GM23338 (cell line): Measurements from ENCODE around the gene DSG3. TPM values are rescaled to one million over a fixed set of nuclear protein-coding genes. Genes with fewer than 3 reads are reported as not detected.
A peak's percentile ranks its signal among the peaks of the same experiment; 100 is the strongest.

Source experiments
- ATAC-seq: fragments of 200-7000 bp; cut with Tn5 transposase; 3 replicates; pipeline ENCODE4 v1.9.1; 2020
- DNase-seq: peaks from one replicate; pipeline ENCODE4 v3.0.0-alpha.2; 2015; ENCODE audit warnings: low spot score
- H2AFZ ChIP-seq: fragments of 200-600 bp; sonication (generic); 2 replicates; pipeline ENCODE4 v1.8.0; 2016; ENCODE audit warnings: antibody characterized with exemption, mild to moderate bottlenecking, moderate library complexity
- H3F3A ChIP-seq: fragments of 200-600 bp; sonication (generic); replicated peaks from 2 replicates; pipeline ENCODE4 v1.8.0; 2017; ENCODE audit warnings: antibody characterized with exemption, mixed run types, low read depth
- H3K27ac ChIP-seq: fragments of 200-600 bp; sonication (generic); 2 replicates; pipeline ENCODE4 v1.6.1; 2016; ENCODE audit warnings: low read depth
- H3K27me3 ChIP-seq: fragments of 200-600 bp; sonication (generic); 2 replicates; pipeline ENCODE4 v1.8.0; 2016; ENCODE audit warnings: mild to moderate bottlenecking, mixed run types, moderate library complexity; ENCODE audit not compliant: insufficient read depth
- H3K36me3 ChIP-seq: fragments of 200-600 bp; sonication (generic); 2 replicates; pipeline ENCODE4 v1.8.0; 2016; ENCODE audit warnings: mild to moderate bottlenecking; ENCODE audit not compliant: insufficient read depth
- H3K4me1 ChIP-seq: fragments of 200-600 bp; sonication (generic); 2 replicates; pipeline ENCODE4 v1.8.0; 2016; ENCODE audit warnings: mild to moderate bottlenecking, moderate library complexity; ENCODE audit not compliant: insufficient read depth
- H3K4me2 ChIP-seq: fragments of 200-600 bp; sonication (generic); 2 replicates; pipeline ENCODE4 v1.7.1; 2017; ENCODE audit warnings: mixed run types
- H3K4me3 ChIP-seq: fragments of 200-600 bp; sonication (generic); 2 replicates; pipeline ENCODE4 v1.6.1; 2016; ENCODE audit warnings: mixed run types
- H3K79me2 ChIP-seq: fragments of 200-600 bp; sonication (generic); replicated peaks from 2 replicates; pipeline ENCODE4 v1.8.0; 2017; ENCODE audit warnings: mild to moderate bottlenecking; ENCODE audit not compliant: insufficient read depth
- H3K9me2 ChIP-seq: fragments of 200-600 bp; sonication (generic); 2 replicates; pipeline ENCODE4 v1.8.0; 2017; ENCODE audit not compliant: insufficient read depth
- H4K20me1 ChIP-seq: fragments of 200-600 bp; sonication (generic); replicated peaks from 2 replicates; pipeline ENCODE4 v1.8.0; 2017; ENCODE audit warnings: mild to moderate bottlenecking; ENCODE audit not compliant: insufficient read depth
- H3K27ac Mint-ChIP-seq: 2 replicates; pipeline ENCODE4 v1.8.0; 2020; ENCODE audit warnings: inconsistent platforms, mild to moderate bottlenecking, moderate library complexity, mixed read lengths
- H3K27me3 Mint-ChIP-seq: 3 replicates; pipeline ENCODE4 v1.8.0; 2022; ENCODE audit warnings: low read depth, mild to moderate bottlenecking, moderate library complexity, mixed read lengths, inconsistent platforms; ENCODE audit not compliant: insufficient read depth, poor library complexity
- H3K36me3 Mint-ChIP-seq: 3 replicates; pipeline ENCODE4 v1.8.0; 2021; ENCODE audit warnings: low read depth, mild to moderate bottlenecking, inconsistent platforms, moderate library complexity, mixed read lengths
- H3K4me1 Mint-ChIP-seq: 3 replicates; pipeline ENCODE4 v1.8.0; 2020; ENCODE audit warnings: mild to moderate bottlenecking, inconsistent platforms, mixed read lengths
- H3K4me3 Mint-ChIP-seq: 3 replicates; pipeline ENCODE4 v1.8.0; 2021; ENCODE audit warnings: moderate library complexity, mild to moderate bottlenecking, inconsistent platforms, mixed read lengths
- H3K9me3 Mint-ChIP-seq: 3 replicates; pipeline ENCODE4 v1.8.0; 2020; ENCODE audit warnings: moderate library complexity, mild to moderate bottlenecking, inconsistent platforms, mixed read lengths
- CREB1 ChIP-seq: fragments of 250-450 bp; sonication (Bioruptor Pico); IDR thresholded peaks from 2 replicates; pipeline ENCODE4 v1.5.0; 2020; ENCODE audit warnings: low read depth, mild to moderate bottlenecking, moderate library complexity
- CTCF ChIP-seq, 2 experiments: fragments of 200-600 bp in 1 of 2; sonication (generic) in 1 of 2; conservative IDR thresholded peaks; 2 replicates each; pipeline versions ENCODE4 v1.5.1 to v1.6.1; 2016 to 2017; ENCODE audit warnings: antibody characterized with exemption in 2 of 2, low read depth in 2 of 2, mild to moderate bottlenecking in 2 of 2, moderate library complexity in 1 of 2
- EZH2 ChIP-seq: fragments of 200-600 bp; sonication (generic); IDR thresholded peaks from one replicate; pipeline ENCODE4 v1.8.0; 2017; ENCODE audit warnings: antibody characterized with exemption, mild to moderate bottlenecking, low read depth; ENCODE audit not compliant: unreplicated experiment
- EZH2phosphoT487 ChIP-seq: fragments of 200-600 bp; sonication (generic); IDR thresholded peaks from one replicate; pipeline ENCODE4 v1.8.1; 2018; ENCODE audit warnings: antibody characterized with exemption; ENCODE audit not compliant: unreplicated experiment
- NANOG ChIP-seq: IDR thresholded peaks from 2 replicates; pipeline ENCODE4 v1.6.1; 2016; ENCODE audit warnings: antibody characterized with exemption, borderline replicate concordance
- POLR2AphosphoS5 ChIP-seq: IDR thresholded peaks from 2 replicates; pipeline ENCODE4 v1.6.1; 2016; ENCODE audit warnings: antibody characterized with exemption, low read depth
- STAT1 ChIP-seq: IDR thresholded peaks from one replicate; pipeline ENCODE4 v1.6.1; 2016; ENCODE audit warnings: antibody characterized with exemption; ENCODE audit not compliant: unreplicated experiment
- ZNF114 ChIP-seq: fragments of 250-450 bp; sonication (Bioruptor Pico); IDR thresholded peaks from 2 replicates; pipeline ENCODE4 v1.5.0; 2020; ENCODE audit warnings: mild to moderate bottlenecking, moderate library complexity
- ZNF331 ChIP-seq: fragments of 250-450 bp; sonication (Bioruptor Pico); IDR thresholded peaks from 2 replicates; pipeline ENCODE4 v1.5.0; 2020; ENCODE audit warnings: low read depth, mild to moderate bottlenecking, moderate library complexity
- ZNF462 ChIP-seq: fragments of 250-450 bp; sonication (Bioruptor Pico); IDR thresholded peaks from 2 replicates; pipeline ENCODE4 v1.5.0; 2020; ENCODE audit warnings: mild to moderate bottlenecking, moderate library complexity
- polyA plus RNA-seq: library from polyadenylated mRNA; unstranded; fragments of >200 nt; fragmentation: Nextera tagmentation; extraction: Ambion mirVana; gene quantifications from 2 replicates; pipeline ENCODE4 v1.2.1, GENCODE V29; 2016
- total RNA-seq: library from RNA; depleted of rRNA; stranded (reverse); fragments of >200 nt; shearing (Covaris generic); gene quantifications from 2 replicates; pipeline ENCODE4 v1.2.3, GENCODE V29; 2014

Gene DSG3
- total and polyA plus RNA-seq, 2 experiments from 2014 or later: 0.05 to 0.24 TPM

GRCh38 chr18:31504455-31505147 lies 57.1 kb downstream of the DSG3 start (continued):
- TF ChIP-seq ZNF462 (no peak), CTCF (conservative IDR thresholded peaks at IDR 0.05; ENCODE audit: low read depth in 2 of 2) (no peak), ZNF331 (CRISPR knock-in tag) (no peak), EZH2phosphoT487 (no peak), STAT1 (no peak), CREB1 (no peak), NANOG (no peak)

GRCh38 chr18:31505156-31505555 lies 57.6 kb downstream of the DSG3 start:
- ATAC-seq (no peak), DNase-seq (no peak)
- Histone ChIP-seq H3K79me2 (peaks cover 100% of the 10 kb centered on the region), H3K4me3 (no peak overlapping the region), H3F3A (no peaks in the 10 kb centered on the region), H3K9me2 (no peaks in the 10 kb centered on the region), H3K27me3 (no peaks in the 10 kb centered on the region), H3K4me2 (no peak overlapping the region), H2AFZ (no peak overlapping the region), H3K4me1 (peaks cover 11% of the 10 kb centered on the region), H3K36me3 (no peaks in the 10 kb centered on the region), H4K20me1 (peaks cover 43% of the 10 kb centered on the region), H3K27ac (peak overlapping the region; percentile 18; the same call in 1 of the 2 replicates)
- no peaks in the 10 kb centered on the region for H3K27me3 Mint-ChIP-seq
- H3K4me3 Mint-ChIP-seq: no peak overlapping the region
- peaks cover 16% of the 10 kb centered on the region for H3K36me3 Mint-ChIP-seq
- H3K9me3 Mint-ChIP-seq: peaks cover 10% of the 10 kb centered on the region; the same call in 2 of the 3 replicates
- peaks cover 12% of the 10 kb centered on the region; the same call in 2 of the 3 replicates for H3K4me1 Mint-ChIP-seq
- H3K27ac Mint-ChIP-seq: no peak overlapping the region
- TF ChIP-seq EZH2phosphoT487: no peak
- TF ChIP-seq ZNF114: no peak
- TF ChIP-seq POLR2AphosphoS5: no peak
- no peak for TF ChIP-seq EZH2
- TF ChIP-seq CREB1: no peak
- TF ChIP-seq CTCF (conservative IDR thresholded peaks at IDR 0.05; ENCODE audit: low read depth in 2 of 2): no peak
